Measurements from ENCODE around the gene TFDP2.

- TF ChIP-seq CSRNP3 (CRISPR knock-in tag; IDR thresholded peaks at IDR 0.05) = no peak
- no peak for TF ChIP-seq ZFP30 (CRISPR knock-in tag; IDR thresholded peaks at IDR 0.05)
- no peak for TF ChIP-seq RARB (CRISPR knock-in tag; IDR thresholded peaks at IDR 0.05)
- no peak for TF ChIP-seq TSHZ2 (CRISPR knock-in tag; IDR thresholded peaks at IDR 0.05)
- no peak for TF ChIP-seq PPARA (CRISPR knock-in tag; IDR thresholded peaks at IDR 0.05; ENCODE audit: borderline replicate concordance)
Observed at GRCh38 chr3:142175478-142175877, 26.1 kb upstream of the TFDP2 start.
